ENCODE data around the gene LMO7.

Gene LMO7

DNA sequence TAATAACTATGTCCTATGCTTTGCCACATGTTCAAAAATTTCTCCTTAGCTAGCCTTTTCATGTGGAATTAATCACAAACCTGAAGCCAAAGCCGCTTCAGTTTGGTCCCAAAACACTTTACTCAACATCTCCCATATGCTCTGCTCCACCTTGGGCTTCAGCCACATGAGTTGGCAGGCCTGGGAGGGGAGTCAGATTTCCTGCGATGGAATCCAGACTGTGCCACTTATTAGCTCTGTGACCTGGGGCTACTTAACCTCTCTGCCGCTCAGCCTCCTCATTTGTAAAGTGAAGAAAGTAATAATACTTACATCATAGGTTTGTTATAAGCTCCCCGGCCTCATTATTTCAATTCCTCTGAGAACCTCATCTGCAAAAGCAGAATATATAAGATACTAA, 272.0 kb downstream of the LMO7 start:
- no peak for DNase-seq
